DOHH2 (cell line): ENCODE measurements around the gene AKNA.

ENCODE experiments used
- H3F3A ChIP-seq: fragments of 200-600 bp; sonication (generic), shearing (Covaris generic); 2 replicates; pipeline ENCODE4 v1.6.0; 2016; ENCODE audit warnings: antibody characterized with exemption, mild to moderate bottlenecking; ENCODE audit not compliant: control insufficient read depth, insufficient read depth
- H3K27ac ChIP-seq: fragments of 200-600 bp; sonication (generic); 2 replicates; pipeline ENCODE4 v1.5.1; 2014; ENCODE audit warnings: low read depth, mild to moderate bottlenecking, low read length, moderate library complexity
- H3K27me3 ChIP-seq: fragments of 200-600 bp; sonication (generic); 2 replicates; pipeline ENCODE4 v1.6.1; 2014; ENCODE audit warnings: mild to moderate bottlenecking, low read length, mixed read lengths; ENCODE audit not compliant: control insufficient read depth
- H3K36me3 ChIP-seq: fragments of 200-600 bp; sonication (generic); 2 replicates; pipeline ENCODE4 v1.6.1; 2014; ENCODE audit warnings: mild to moderate bottlenecking, low read length, moderate library complexity, mixed read lengths; ENCODE audit not compliant: control insufficient read depth
- H3K4me1 ChIP-seq: fragments of 200-600 bp; sonication (generic); 2 replicates; pipeline ENCODE4 v1.6.1; 2014; ENCODE audit warnings: mild to moderate bottlenecking, low read length, mixed read lengths; ENCODE audit not compliant: control insufficient read depth
- H3K4me2 ChIP-seq: fragments of 200-600 bp; sonication (generic); 2 replicates; pipeline ENCODE4 v1.6.0; 2014; ENCODE audit warnings: mild to moderate bottlenecking, low read length, moderate library complexity
- H3K4me3 ChIP-seq: fragments of 200-600 bp; sonication (generic); 2 replicates; pipeline ENCODE4 v1.5.1; 2014; ENCODE audit warnings: mild to moderate bottlenecking, low read length, mixed read lengths
- H3K79me2 ChIP-seq: fragments of 200-600 bp; sonication (generic); 2 replicates; pipeline ENCODE4 v1.6.1; 2014; ENCODE audit warnings: mild to moderate bottlenecking, low read length, mixed read lengths; ENCODE audit not compliant: control insufficient read depth
- H3K9me2 ChIP-seq: fragments of 200-600 bp; sonication (generic); replicated peaks from 2 replicates; pipeline ENCODE4 v1.6.1; 2014; ENCODE audit warnings: mild to moderate bottlenecking, low read length, mixed read lengths; ENCODE audit not compliant: control insufficient read depth
- H3K9me3 ChIP-seq: fragments of 200-600 bp; sonication (generic); 2 replicates; pipeline ENCODE4 v1.6.1; 2014; ENCODE audit warnings: antibody characterized with exemption, low read length, mixed read lengths; ENCODE audit not compliant: control insufficient read depth, insufficient read depth
- H4K20me1 ChIP-seq: fragments of 200-600 bp; sonication (generic); 2 replicates; pipeline ENCODE4 v1.6.0; 2014; ENCODE audit warnings: low read depth, mild to moderate bottlenecking, antibody characterized with exemption, low read length, moderate library complexity; ENCODE audit not compliant: control insufficient read depth, insufficient read depth
- EZH2phosphoT487 ChIP-seq: fragments of 200-600 bp; sonication (generic); IDR thresholded peaks from 2 replicates; pipeline ENCODE4 v1.6.1; 2017; ENCODE audit warnings: borderline replicate concordance, mild to moderate bottlenecking, antibody characterized with exemption, low read length, moderate library complexity, mixed read lengths
- TF ChIP-seq, protein P1 (sequence below): fragments of 200-600 bp; sonication (generic); IDR thresholded peaks from one replicate; pipeline ENCODE4 v1.5.1; 2014; ENCODE audit warnings: antibody characterized with exemption, mild to moderate bottlenecking, low read depth, low read length; ENCODE audit not compliant: poor library complexity, severe bottlenecking

The AKNA gene

DNA sequence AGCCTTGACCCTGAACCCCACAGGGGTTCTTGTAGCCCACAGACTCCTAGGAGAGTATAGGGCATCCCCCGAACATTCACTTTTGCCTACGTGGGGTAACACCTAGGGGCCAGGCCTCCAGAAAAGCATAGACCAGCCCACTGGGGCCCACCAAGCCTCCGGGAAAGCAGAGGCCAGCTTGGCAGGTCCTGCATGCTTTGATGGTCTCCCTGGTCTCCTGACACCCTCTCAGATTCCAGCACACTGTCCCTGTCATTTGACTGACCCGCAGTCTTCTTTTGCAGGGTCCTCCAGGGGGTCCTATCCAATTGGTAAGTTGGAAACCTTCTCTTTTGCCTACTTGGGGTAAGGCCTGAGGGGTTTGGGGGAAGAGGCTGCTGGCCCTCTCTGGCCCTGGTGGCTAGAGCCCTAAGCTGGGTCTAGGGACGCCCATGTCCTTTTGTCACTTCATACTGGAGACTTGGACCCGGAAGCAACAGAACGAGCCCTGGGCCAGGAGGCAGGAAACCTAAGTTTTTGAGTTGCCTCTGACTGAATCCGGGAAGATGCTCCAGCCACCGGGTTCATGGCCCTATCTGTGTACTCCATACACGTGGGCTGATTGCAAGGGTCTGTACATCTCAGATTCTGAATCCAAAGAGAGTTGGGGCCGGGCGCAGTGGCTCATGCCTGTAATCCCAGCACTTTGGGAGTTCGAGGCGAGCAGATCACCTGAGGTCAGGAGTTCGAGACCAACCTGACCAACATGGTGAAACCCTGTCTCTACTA lies 85.8 kb downstream of the AKNA start:
- TF ChIP-seq, protein P1, sequence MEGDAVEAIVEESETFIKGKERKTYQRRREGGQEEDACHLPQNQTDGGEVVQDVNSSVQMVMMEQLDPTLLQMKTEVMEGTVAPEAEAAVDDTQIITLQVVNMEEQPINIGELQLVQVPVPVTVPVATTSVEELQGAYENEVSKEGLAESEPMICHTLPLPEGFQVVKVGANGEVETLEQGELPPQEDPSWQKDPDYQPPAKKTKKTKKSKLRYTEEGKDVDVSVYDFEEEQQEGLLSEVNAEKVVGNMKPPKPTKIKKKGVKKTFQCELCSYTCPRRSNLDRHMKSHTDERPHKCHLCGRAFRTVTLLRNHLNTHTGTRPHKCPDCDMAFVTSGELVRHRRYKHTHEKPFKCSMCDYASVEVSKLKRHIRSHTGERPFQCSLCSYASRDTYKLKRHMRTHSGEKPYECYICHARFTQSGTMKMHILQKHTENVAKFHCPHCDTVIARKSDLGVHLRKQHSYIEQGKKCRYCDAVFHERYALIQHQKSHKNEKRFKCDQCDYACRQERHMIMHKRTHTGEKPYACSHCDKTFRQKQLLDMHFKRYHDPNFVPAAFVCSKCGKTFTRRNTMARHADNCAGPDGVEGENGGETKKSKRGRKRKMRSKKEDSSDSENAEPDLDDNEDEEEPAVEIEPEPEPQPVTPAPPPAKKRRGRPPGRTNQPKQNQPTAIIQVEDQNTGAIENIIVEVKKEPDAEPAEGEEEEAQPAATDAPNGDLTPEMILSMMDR: no peak
- TF ChIP-seq EZH2phosphoT487: no peak
- H3K36me3 ChIP-seq: no peaks in the 10 kb centered on the region
- no peaks in the 10 kb centered on the region for H3K9me3 ChIP-seq
- H3F3A ChIP-seq: no peaks in the 10 kb centered on the region; the same call in 1 of the 2 replicates
- peaks cover 5% of the 10 kb centered on the region for H3K4me1 ChIP-seq
- H3K4me3 ChIP-seq: no peak overlapping the region
- no peaks in the 10 kb centered on the region for H3K9me2 ChIP-seq
- H3K27ac ChIP-seq: no peak overlapping the region
- no peaks in the 10 kb centered on the region for H3K79me2 ChIP-seq
- no peaks in the 10 kb centered on the region for H3K27me3 ChIP-seq
- no peak overlapping the region for H3K4me2 ChIP-seq
- H4K20me1 ChIP-seq: no peaks in the 10 kb centered on the region

DNA sequence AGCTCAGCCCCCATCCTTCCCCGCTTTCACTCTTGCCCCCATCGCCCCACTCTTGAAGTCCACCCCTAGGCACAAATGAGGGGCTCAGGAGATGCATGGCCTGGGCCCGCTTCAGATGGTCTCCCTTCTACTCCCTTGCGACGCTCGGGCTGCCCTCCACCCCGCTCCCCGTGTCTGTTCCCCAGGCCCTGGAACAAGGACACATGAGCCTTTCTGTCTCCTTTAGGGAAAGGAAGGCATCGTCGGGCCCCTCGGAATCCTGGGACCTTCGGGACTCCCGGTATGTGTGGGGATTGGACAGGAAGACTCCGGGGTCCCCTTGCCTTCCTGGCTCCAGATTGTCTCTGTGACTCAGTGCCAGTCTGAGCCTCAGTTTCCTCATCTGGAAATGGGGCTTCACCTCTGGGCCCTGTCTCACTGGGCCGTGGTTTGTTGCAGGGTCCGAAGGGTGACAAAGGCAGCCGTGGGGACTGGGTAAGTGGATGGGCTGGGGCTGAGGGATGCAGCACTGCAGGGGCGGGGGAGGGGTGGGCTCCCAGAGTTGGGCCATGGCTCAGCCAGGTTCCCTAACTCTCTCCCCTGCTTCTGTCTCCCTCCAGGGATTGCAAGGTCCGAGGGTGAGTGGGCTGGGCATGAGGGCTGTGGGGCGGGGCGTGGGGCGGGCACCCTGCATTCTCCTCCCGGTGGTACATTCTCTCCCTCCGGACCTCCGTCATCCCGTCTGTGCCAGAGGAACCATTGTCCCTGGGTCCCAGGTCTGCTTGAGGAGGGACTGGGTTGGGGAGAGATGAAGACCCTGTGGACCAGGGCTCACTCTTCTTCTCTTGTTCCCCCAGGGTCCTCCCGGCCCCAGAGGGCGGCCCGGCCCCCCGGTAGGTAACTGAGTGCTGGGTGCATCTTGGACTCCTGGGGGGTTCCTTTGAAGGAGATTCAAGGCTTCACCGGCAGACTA lies 86.7 kb downstream of the AKNA start:
- no peaks in the 10 kb centered on the region; the same call in 1 of the 2 replicates for H3F3A ChIP-seq
- no peaks in the 10 kb centered on the region for H3K9me3 ChIP-seq
- H3K27ac ChIP-seq: no peak overlapping the region
- H3K79me2 ChIP-seq: no peaks in the 10 kb centered on the region
- H3K4me2 ChIP-seq: no peak overlapping the region
- H3K4me1 ChIP-seq: peaks cover 5% of the 10 kb centered on the region
- no peak overlapping the region for H3K4me3 ChIP-seq
- no peaks in the 10 kb centered on the region for H3K27me3 ChIP-seq
- no peaks in the 10 kb centered on the region; the same call in 1 of the 2 replicates for H3K36me3 ChIP-seq
- no peaks in the 10 kb centered on the region for H3K9me2 ChIP-seq
- H4K20me1 ChIP-seq: no peaks in the 10 kb centered on the region
- no peak for TF ChIP-seq EZH2phosphoT487
- TF ChIP-seq, protein P1: no peak

DNA sequence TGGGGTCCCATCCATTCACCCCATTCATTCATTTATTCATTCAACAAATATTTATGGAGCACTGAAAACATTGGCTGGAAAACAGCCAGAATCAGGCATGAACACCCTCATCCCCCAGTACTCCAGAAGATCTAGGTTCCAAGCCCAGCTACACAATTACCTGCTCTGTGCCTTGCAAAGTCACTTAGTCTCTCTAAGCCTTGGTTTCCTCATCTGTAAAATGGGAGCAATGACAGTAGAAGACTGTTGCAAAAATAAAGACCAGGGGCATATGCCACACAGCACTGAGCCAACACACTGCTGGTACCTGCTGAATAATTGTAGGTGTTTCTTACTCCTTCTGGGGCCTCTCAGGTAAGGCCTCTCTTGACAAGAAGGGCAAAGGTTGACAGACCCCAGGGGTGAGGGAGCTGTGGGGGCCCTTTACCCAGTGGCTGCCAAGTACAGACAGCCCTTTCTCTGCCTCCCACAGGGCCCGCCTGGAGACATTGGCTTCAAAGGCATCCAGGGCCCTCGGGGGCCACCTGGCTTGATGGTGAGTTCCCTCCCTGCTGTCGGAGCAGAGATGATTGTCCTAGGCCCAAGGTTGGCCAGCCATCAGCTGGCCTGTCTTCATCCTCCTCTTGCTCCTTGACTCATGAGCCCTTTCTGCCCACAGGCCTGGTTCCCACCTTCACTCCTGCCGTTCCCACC lies 87.5 kb downstream of the AKNA start:
- Histone ChIP-seq H3F3A (no peaks in the 10 kb centered on the region; the same call in 1 of the 2 replicates), H3K27ac (no peak overlapping the region), H4K20me1 (no peaks in the 10 kb centered on the region), H3K4me3 (no peak overlapping the region), H3K9me2 (no peaks in the 10 kb centered on the region), H3K4me1 (peaks cover under 1% of the 10 kb centered on the region; the same call in 1 of the 2 replicates), H3K9me3 (no peaks in the 10 kb centered on the region), H3K4me2 (no peak overlapping the region), H3K36me3 (peaks cover 2% of the 10 kb centered on the region), H3K27me3 (no peaks in the 10 kb centered on the region), H3K79me2 (no peaks in the 10 kb centered on the region)
- TF ChIP-seq EZH2phosphoT487: no peak
